Peyer's patch (tissue), 4 donors: Measurements from ENCODE around the gene IPO8. TPM values are rescaled to one million over a fixed set of nuclear protein-coding genes. Genes with fewer than 3 reads are reported as not detected.

ENCODE experiments used
- DNase-seq, 3 donors: peaks; one replicate each; pipeline ENCODE4 v3.0.0-alpha.2; 2017 to 2019
- H3K27ac ChIP-seq, 4 donors: fragments of 200-600 bp; sonication (generic); one replicate each; pipeline ENCODE4 v1.5.1; 2016 to 2019
- H3K27me3 ChIP-seq, 2 donors: fragments of 200-600 bp; sonication (generic); one replicate each; pipeline ENCODE4 v1.5.1; 2019
- H3K36me3 ChIP-seq, 3 donors: fragments of 200-600 bp; sonication (generic); one replicate each; pipeline ENCODE4 v1.5.1; 2016 to 2019
- H3K4me1 ChIP-seq, 4 donors: fragments of 200-600 bp; sonication (generic); one replicate each; pipeline ENCODE4 v1.5.1; 2016 to 2019
- H3K4me3 ChIP-seq, 4 donors: fragments of 200-600 bp; sonication (generic); 1 replicate in 3 of 4; 2 replicates in 1 of 4; pipeline ENCODE4 v1.5.1; 2016 to 2019; ENCODE audit warnings: mild to moderate bottlenecking in 1 of 4
- H3K9me3 ChIP-seq, 4 donors: fragments of 200-600 bp; sonication (generic); one replicate each; pipeline ENCODE4 v1.5.1; 2016 to 2019; ENCODE audit warnings: mild to moderate bottlenecking in 1 of 4
- POLR2A ChIP-seq, 2 donors: fragments of 450-650 bp; IDR thresholded peaks; one replicate each; pipeline ENCODE4 v1.5.1; 2017; ENCODE audit warnings: antibody characterized with exemption in 2 of 2, mild to moderate bottlenecking in 2 of 2, moderate library complexity in 2 of 2
- total RNA-seq, 4 donors: library from RNA; depleted of rRNA; stranded (reverse); fragments of >200 nt; gene quantifications; one replicate each; pipeline ENCODE4 v1.1.0, GENCODE V29; 2016
- TF ChIP-seq, protein P1 (sequence below), 6 experiments: fragments of 450-650 bp in 4 of 6; fragments of 200-600 bp in 2 of 6; sonication (generic) in 1 of 6; IDR thresholded peaks; one replicate each; pipeline ENCODE4 v1.5.1; 2017 to 2019; ENCODE audit warnings: antibody characterized with exemption in 6 of 6, mild to moderate bottlenecking in 3 of 6, moderate library complexity in 1 of 6

IPO8 gene
- total RNA-seq, 4 donors from 2014 or later, result 40.1 to 65.2 (median 59.3) TPM

DNA sequence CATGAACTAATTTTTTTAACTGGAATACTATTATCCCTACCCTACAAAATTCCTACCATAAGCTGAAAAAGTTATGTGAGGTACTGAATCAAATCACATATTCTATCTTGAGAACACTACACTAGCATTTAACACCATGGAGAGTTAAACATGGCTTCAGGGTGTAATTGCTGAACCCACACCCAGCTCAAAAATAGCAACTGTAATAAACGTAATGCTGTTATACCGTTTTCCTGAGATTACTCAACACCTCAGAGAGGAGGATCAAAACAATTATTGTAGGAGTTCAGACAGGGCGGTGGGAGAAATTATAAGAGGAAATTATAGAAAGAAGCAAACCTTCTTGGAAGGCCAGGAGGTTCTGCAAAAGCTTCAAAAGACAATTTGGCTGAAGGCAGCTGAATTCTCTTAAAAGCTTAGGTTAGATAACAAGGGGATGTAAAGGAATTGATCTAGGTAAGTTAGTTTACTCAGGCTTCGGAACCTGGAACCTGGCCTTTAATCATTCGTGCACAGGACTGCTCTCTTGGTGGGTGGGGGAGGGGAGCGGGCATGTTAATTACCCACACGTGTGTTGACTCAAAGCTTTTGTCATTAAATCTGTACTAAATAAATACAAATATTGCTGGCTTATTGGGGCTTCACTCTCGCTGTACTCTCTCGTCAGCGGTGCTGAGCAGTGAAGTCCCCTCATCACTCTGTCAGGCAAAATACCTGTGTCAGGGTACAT lies 12.1 kb upstream of the IPO8 start:
- peaks cover 0 to 20% (median 0%) of the 10 kb centered on the region in 3 donors for H3K36me3 ChIP-seq
- H3K9me3 ChIP-seq, result no peaks in the 10 kb centered on the region
- no peak for TF ChIP-seq POLR2A (IDR thresholded peaks at IDR 0.05)
- TF ChIP-seq, protein P1, sequence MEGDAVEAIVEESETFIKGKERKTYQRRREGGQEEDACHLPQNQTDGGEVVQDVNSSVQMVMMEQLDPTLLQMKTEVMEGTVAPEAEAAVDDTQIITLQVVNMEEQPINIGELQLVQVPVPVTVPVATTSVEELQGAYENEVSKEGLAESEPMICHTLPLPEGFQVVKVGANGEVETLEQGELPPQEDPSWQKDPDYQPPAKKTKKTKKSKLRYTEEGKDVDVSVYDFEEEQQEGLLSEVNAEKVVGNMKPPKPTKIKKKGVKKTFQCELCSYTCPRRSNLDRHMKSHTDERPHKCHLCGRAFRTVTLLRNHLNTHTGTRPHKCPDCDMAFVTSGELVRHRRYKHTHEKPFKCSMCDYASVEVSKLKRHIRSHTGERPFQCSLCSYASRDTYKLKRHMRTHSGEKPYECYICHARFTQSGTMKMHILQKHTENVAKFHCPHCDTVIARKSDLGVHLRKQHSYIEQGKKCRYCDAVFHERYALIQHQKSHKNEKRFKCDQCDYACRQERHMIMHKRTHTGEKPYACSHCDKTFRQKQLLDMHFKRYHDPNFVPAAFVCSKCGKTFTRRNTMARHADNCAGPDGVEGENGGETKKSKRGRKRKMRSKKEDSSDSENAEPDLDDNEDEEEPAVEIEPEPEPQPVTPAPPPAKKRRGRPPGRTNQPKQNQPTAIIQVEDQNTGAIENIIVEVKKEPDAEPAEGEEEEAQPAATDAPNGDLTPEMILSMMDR (IDR thresholded peaks at IDR 0.05), result no peak
- H3K4me3 ChIP-seq, result no peak overlapping the region
- H3K27ac ChIP-seq, result no peak overlapping the region
- H3K27me3 ChIP-seq, result no peaks in the 10 kb centered on the region
- no peaks in the 10 kb centered on the region for H3K4me1 ChIP-seq
- DNase-seq, result no peak

DNA sequence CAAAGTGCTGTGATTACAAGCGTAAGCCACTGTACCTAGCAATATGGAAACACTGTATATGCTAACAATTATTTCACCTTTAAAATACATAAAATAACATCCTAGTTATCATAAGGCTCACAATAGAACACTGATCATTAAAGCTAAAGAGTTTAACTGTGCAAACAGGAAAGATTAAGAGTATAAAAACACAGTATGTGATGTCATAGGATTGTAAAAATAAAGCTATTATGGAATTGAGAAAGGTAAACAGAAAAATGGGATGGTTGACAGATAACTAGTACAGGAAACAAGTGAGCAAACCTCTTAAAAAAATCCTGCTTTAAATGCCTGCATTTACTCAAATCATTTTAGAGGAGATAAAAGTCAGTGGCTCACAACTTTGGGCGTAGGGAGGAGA lies 10.8 kb upstream of the IPO8 start:
- Histone ChIP-seq H3K4me3 (no peak overlapping the region), H3K36me3 (peaks cover 0 to 19% (median 0%) of the 10 kb centered on the region in 3 donors), H3K27ac (no peak overlapping the region), H3K27me3 (no peaks in the 10 kb centered on the region), H3K9me3 (no peaks in the 10 kb centered on the region), H3K4me1 (no peaks in the 10 kb centered on the region)
- TF ChIP-seq, protein P1 (IDR thresholded peaks at IDR 0.05), result no peak
- TF ChIP-seq POLR2A (IDR thresholded peaks at IDR 0.05), result no peak
- DNase-seq, result no peak

DNA sequence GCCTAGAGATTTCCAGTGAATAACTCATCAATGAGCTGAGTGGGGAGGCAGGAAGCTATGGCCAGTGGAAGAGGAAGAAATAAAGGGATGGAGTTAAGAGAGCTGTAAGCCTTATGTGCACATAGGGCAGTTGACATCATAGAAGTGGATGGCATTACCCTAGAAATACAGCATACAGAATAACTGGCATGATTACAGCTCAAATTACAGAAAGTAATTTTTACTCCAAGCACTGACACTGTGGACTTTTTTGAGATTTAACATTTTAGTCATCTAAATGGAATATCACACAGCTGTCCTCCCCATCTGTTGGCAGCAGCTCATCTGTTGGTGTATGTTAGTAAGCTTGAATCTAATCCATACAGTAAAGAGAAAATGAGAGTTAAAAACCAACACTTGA lies 5.4 kb upstream of the IPO8 start:
- TF ChIP-seq, protein P1 (IDR thresholded peaks at IDR 0.05), result no peak
- TF ChIP-seq POLR2A (IDR thresholded peaks at IDR 0.05), result no peak
- no peaks in the 10 kb centered on the region for H3K4me1 ChIP-seq
- no peak overlapping the region for H3K27ac ChIP-seq
- no peaks in the 10 kb centered on the region for H3K36me3 ChIP-seq
- no peaks in the 10 kb centered on the region for H3K27me3 ChIP-seq
- no peak overlapping the region for H3K4me3 ChIP-seq
- no peaks in the 10 kb centered on the region for H3K9me3 ChIP-seq
- no peak for DNase-seq

DNA sequence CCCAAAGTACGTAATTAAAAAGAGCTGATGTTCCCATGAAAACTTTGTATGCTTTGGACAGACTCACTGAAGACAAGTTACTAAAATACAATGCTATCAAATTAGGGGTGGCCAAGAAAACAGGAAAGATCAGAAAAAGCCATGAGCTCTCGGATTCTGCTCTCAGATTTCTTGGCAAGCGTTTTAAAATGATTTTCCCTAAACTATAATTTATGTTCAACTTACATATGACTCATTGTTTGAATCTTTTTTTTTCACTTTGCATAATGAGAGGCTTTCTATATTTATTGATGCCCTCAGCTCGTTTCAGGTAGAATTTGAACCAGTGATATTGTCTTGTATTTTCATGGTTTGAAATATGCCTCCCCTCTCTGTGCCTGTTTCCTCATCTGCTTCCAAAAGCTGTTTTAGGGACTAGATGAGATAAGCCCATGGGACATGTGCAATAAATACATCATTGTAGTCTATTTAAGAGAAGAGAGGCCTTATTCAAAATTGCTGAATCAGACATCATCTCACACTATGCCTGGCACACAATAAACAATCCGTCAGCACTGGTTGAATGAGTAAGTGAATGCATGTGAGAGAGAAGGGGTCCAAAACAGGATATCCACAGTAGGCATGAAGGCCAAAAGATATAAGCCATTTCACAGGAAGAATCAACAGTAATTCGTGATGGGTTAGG lies 4.7 kb upstream of the IPO8 start:
- no peaks in the 10 kb centered on the region for H3K27me3 ChIP-seq
- H3K9me3 ChIP-seq, result no peaks in the 10 kb centered on the region
- no peak for DNase-seq
- H3K4me1 ChIP-seq, result no peaks in the 10 kb centered on the region
- no peaks in the 10 kb centered on the region for H3K36me3 ChIP-seq
- no peak for TF ChIP-seq POLR2A (IDR thresholded peaks at IDR 0.05)
- TF ChIP-seq, protein P1 (IDR thresholded peaks at IDR 0.05), result no peak
- no peak overlapping the region for H3K4me3 ChIP-seq
- no peak overlapping the region for H3K27ac ChIP-seq

DNA sequence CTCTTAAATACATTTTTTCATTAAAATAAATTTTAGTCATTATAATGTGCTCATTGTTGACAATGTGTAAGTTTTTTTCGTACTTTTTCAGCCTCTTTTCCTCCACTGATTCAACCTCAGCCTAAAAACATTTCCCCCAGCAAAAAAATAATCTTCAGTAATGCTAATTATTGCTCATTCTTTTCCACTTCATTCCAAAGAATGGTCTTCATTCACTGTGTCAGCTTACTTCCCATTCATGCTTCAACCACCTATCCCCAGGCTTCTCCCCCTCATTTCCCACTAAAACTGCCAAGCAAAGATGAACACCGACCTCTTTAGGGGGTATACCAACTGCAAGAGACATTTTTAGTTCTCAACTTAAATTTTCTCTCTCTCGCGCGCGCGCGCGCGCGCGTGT lies 2.7 kb upstream of the IPO8 start:
- TF ChIP-seq, protein P1 (IDR thresholded peaks at IDR 0.05), result no peak
- no peak for TF ChIP-seq POLR2A (IDR thresholded peaks at IDR 0.05)
- H3K9me3 ChIP-seq, result no peaks in the 10 kb centered on the region
- no peak for DNase-seq
- peaks cover 0 to 14% (median 0%) of the 10 kb centered on the region in 4 donors for H3K4me1 ChIP-seq
- H3K27me3 ChIP-seq, result no peaks in the 10 kb centered on the region
- H3K27ac ChIP-seq, result no peak overlapping the region
- no peak overlapping the region for H3K4me3 ChIP-seq
- H3K36me3 ChIP-seq, result no peaks in the 10 kb centered on the region
